ENCODE results near the gene HS3ST2. TPM values are rescaled to one million over a fixed set of nuclear protein-coding genes. Genes with fewer than 3 reads are reported as not detected.

HS3ST2 gene
- total RNA-seq, 1 donor from 2014 or later = 0.51 TPM

DNA sequence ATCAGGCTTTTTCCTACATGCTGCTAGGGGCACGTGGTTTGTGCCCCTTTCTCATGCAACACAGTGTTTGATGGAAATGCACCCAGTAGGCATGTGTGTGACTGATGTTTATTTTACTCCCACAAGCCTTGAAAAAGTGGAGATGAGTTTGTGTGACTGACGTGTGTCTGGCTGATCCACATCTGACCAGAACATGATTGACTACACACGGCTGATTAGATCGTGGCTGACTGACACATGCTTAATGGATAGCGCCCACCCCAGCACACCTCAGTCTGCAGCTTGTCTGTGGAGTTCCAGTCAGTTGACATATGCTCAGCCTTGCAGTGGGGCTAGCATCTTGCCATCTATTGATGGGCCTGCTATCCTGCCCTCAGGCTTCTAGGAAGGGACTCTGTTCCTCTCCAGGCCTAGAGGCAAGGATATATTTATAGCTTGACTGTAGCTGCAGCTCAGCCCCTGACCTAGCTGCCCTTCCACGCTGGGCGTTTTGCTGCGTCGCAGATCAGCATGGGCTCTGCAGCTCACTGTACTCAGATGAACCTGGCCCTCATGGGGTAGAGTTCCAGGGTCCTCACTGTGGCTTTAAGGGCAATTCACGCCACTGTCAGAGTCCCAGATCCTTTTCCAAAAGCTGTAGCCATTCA lies 112.3 kb downstream of the HS3ST2 start:
- Mint-ChIP-seq H3K4me1 (ENCODE audit: unreplicated experiment) (no peaks in the 10 kb centered on the region), H3K4me3 (no peak overlapping the region), H3K9me3 (no peaks in the 10 kb centered on the region), H3K27ac (no peak overlapping the region), H3K27me3 (peaks cover 20% of the 10 kb centered on the region), H3K36me3 (no peaks in the 10 kb centered on the region)
- no peak for TF ChIP-seq CTCF (conservative IDR thresholded peaks at IDR 0.05)
- no peak for DNase-seq (ENCODE audit: extremely low spot score, unreplicated experiment)

DNA sequence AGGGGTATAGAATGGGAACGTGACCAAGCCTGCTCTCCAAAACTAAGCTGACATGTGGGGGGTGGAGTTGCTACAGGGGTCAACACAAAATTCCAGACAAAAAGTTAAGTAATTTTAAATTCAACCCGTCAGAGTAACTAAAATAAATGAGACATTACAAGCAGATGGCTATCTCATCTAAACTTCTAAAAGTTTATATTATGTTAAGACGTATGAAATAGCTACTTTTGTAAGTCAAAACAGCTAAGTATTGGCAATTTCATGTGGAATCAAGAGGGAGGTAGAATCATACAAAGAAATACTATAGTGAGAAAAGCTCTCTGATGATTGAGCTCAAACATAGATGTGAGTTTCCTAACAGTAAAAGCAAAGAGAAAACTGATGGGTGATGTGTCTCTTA lies 113.3 kb downstream of the HS3ST2 start:
- no peaks in the 10 kb centered on the region for H3K4me1 Mint-ChIP-seq (ENCODE audit: unreplicated experiment)
- H3K27me3 Mint-ChIP-seq = peaks cover 30% of the 10 kb centered on the region
- no peak overlapping the region for H3K27ac Mint-ChIP-seq
- no peak overlapping the region for H3K4me3 Mint-ChIP-seq
- no peaks in the 10 kb centered on the region for H3K36me3 Mint-ChIP-seq
- H3K9me3 Mint-ChIP-seq = no peaks in the 10 kb centered on the region
- TF ChIP-seq CTCF (conservative IDR thresholded peaks at IDR 0.05) = no peak
- DNase-seq (ENCODE audit: extremely low spot score, unreplicated experiment) = no peak

DNA sequence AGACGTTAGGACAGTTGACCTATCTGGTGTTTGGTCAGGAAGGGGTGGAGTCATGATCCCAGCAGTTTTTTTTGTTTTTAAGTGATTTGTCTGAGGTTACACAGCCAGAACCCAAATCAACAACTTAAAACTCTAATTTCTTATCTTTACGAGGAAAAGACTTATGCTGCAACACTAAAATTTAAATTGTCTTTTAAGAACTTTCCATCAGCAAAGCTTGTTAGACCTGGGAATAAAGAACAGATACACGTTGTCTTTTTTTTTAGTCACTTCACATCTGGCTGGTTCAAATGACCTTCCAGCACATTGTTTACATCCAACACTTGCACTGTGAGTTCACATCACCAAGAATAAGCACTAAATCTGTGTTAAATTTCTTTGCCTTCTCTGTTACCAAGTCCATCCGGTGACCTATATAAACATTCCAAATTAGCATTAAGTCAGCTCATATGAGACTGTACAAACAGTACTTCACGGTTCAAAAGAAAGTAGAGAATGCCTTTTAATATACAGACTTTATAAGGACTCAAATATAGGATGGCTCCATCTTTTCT lies 115.0 kb downstream of the HS3ST2 start:
- no peak overlapping the region for H3K4me3 Mint-ChIP-seq
- H3K36me3 Mint-ChIP-seq = no peaks in the 10 kb centered on the region
- H3K27ac Mint-ChIP-seq = no peak overlapping the region
- H3K4me1 Mint-ChIP-seq (ENCODE audit: unreplicated experiment) = no peaks in the 10 kb centered on the region
- no peak for DNase-seq (ENCODE audit: extremely low spot score, unreplicated experiment)
- H3K27me3 Mint-ChIP-seq = peaks cover 43% of the 10 kb centered on the region
- H3K9me3 Mint-ChIP-seq = no peaks in the 10 kb centered on the region
- no peak for TF ChIP-seq CTCF (conservative IDR thresholded peaks at IDR 0.05)

DNA sequence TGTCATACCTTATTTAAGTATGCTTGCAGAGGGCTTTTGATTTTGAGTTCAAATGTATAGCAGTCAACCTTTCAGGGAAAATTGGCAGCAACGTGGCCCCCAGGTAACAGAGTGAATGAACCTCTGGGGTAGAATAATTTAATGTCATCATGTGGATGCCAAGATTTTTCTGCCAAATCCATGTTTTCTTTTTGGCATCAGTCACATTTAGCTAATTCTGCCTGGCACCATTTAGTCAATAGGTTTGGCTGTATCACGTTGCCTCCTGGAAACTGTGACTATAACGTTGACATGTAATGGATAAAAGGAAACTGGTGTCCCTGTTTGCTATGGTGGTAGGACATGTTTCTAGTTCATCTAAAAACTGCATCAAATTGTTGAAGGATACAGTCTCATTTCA lies 115.5 kb downstream of the HS3ST2 start:
- TF ChIP-seq CTCF (conservative IDR thresholded peaks at IDR 0.05) = no peak
- peaks cover 43% of the 10 kb centered on the region for H3K27me3 Mint-ChIP-seq
- H3K4me1 Mint-ChIP-seq (ENCODE audit: unreplicated experiment) = no peaks in the 10 kb centered on the region
- no peak overlapping the region for H3K4me3 Mint-ChIP-seq
- H3K36me3 Mint-ChIP-seq = no peaks in the 10 kb centered on the region
- H3K27ac Mint-ChIP-seq = no peak overlapping the region
- DNase-seq (ENCODE audit: extremely low spot score, unreplicated experiment) = no peak
- H3K9me3 Mint-ChIP-seq = no peaks in the 10 kb centered on the region

- DNase-seq (ENCODE audit: extremely low spot score, unreplicated experiment) = no peak
- H3K36me3 Mint-ChIP-seq = no peaks in the 10 kb centered on the region
- H3K4me3 Mint-ChIP-seq = no peak overlapping the region
- H3K27me3 Mint-ChIP-seq = peaks cover 46% of the 10 kb centered on the region
- no peak overlapping the region for H3K27ac Mint-ChIP-seq
- no peaks in the 10 kb centered on the region for H3K4me1 Mint-ChIP-seq (ENCODE audit: unreplicated experiment)
- H3K9me3 Mint-ChIP-seq = no peaks in the 10 kb centered on the region
- no peak for TF ChIP-seq CTCF (conservative IDR thresholded peaks at IDR 0.05)
Observed at GRCh38 chr16:22932032-22932771, 118.2 kb downstream of the HS3ST2 start.
